HG02623 (cell line): ENCODE measurements around the gene SGPL1.
"Not testable (repeated sequence)": the region's sequence is repeated elsewhere in the genome, so short reads cannot be mapped to it uniquely, and the experiment has no call there.

Experiments
- ATAC-seq: cut with Tn5 transposase; IDR thresholded peaks from one replicate; pipeline ENCODE4 v1.9.1; 2021; ENCODE audit warnings: moderate library complexity; ENCODE audit not compliant: unreplicated experiment

SGPL1 gene

GRCh38 chr10:70815504-70816219, at the start of gene SGPL1:
TSS of gene SGPL1 (plus strand) at chr10:70815948. CDS start at chr10:70816854, 906 bp downstream.
- ATAC-seq: peak; percentile 84

GRCh38 chr10:70768026-70768685, 47.6 kb upstream of the SGPL1 start:
- not testable (repeated sequence) for ATAC-seq

- ATAC-seq: no peak
These were observed 46.6 kb upstream of the SGPL1 start for GRCh38 chr10:70769121-70769520.

GRCh38 chr10:70770001-70770400, 45.7 kb upstream of the SGPL1 start:
- no peak for ATAC-seq

- not testable (repeated sequence) for ATAC-seq
These were observed 45.2 kb upstream of the SGPL1 start for GRCh38 chr10:70770516-70770915.

GRCh38 chr10:70771311-70772194, 44.2 kb upstream of the SGPL1 start:
- ATAC-seq: no peak

- ATAC-seq: no peak
These were observed 43.1 kb upstream of the SGPL1 start for GRCh38 chr10:70772627-70773026.

GRCh38 chr10:70773461-70773860, 42.3 kb upstream of the SGPL1 start:
- no peak for ATAC-seq

GRCh38 chr10:70773965-70774809, 41.6 kb upstream of the SGPL1 start:
- no peak for ATAC-seq

- ATAC-seq: no peak
These were observed 40.7 kb upstream of the SGPL1 start for GRCh38 chr10:70774810-70775678.

- no peak for ATAC-seq
These were observed 39.9 kb upstream of the SGPL1 start for GRCh38 chr10:70775679-70776454.

- no peak for ATAC-seq
These were observed 39.2 kb upstream of the SGPL1 start for GRCh38 chr10:70776455-70777005.

GRCh38 chr10:70777063-70777875, 38.5 kb upstream of the SGPL1 start:
- ATAC-seq: no peak

- no peak for ATAC-seq
These were observed 37.4 kb upstream of the SGPL1 start for GRCh38 chr10:70778267-70778924.

- no peak for ATAC-seq
These were observed 36.7 kb upstream of the SGPL1 start for GRCh38 chr10:70779088-70779487.

GRCh38 chr10:70779511-70780369, 36.0 kb upstream of the SGPL1 start:
- ATAC-seq: no peak
